ENCODE measurements around the gene ARHGAP18.

ARHGAP18 gene

DNA sequence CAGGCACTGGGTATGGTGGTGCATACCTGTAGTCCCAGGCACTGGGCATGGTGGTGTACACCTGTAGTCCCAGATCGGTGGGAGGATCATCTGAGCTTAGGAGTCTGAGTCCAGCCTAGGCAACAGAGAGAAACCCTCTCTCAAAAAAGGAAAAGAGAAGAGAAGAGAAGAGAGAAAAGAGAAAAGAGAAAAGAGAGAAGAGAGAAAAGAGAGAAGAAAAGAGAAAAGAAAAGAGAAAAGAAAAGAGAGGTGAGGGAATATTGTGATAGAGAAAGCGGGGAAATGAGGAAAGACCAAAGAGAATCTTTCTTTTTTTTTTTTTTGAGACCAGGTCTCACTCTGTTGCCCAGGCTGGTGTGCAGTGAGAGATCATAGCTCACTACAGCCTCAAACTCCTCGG, 108.7 kb downstream of the ARHGAP18 start:
- H3K4me3 ChIP-seq (replicated peaks; ENCODE audit: low read depth, low read length): no peak overlapping the region
- DNase-seq (ENCODE audit: low read depth): no peak
- TF ChIP-seq, protein P1, sequence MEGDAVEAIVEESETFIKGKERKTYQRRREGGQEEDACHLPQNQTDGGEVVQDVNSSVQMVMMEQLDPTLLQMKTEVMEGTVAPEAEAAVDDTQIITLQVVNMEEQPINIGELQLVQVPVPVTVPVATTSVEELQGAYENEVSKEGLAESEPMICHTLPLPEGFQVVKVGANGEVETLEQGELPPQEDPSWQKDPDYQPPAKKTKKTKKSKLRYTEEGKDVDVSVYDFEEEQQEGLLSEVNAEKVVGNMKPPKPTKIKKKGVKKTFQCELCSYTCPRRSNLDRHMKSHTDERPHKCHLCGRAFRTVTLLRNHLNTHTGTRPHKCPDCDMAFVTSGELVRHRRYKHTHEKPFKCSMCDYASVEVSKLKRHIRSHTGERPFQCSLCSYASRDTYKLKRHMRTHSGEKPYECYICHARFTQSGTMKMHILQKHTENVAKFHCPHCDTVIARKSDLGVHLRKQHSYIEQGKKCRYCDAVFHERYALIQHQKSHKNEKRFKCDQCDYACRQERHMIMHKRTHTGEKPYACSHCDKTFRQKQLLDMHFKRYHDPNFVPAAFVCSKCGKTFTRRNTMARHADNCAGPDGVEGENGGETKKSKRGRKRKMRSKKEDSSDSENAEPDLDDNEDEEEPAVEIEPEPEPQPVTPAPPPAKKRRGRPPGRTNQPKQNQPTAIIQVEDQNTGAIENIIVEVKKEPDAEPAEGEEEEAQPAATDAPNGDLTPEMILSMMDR (IDR thresholded peaks at IDR 0.05; ENCODE audit: low read length, missing control alignments): no peak

DNA sequence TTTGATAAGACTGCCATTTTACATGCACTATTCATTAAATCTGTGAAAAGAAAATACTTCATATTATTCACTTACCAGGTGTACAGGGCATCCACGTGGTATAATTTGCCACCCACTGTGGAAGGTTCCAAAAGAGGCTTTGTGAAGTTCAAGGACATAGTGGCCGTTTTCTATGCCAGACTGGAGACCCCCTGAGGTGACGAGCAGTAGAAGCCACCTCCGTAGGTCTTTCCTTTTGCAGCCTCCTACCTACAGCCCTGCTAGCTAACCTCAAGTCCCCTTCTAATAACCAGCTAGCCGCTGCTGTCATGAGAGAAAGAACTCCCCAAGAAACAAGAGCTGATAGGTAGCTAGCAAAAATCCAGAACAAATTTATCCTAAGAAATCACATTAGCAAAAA, 110.5 kb downstream of the ARHGAP18 start:
- no peak for DNase-seq (ENCODE audit: low read depth)
- TF ChIP-seq, protein P1 (IDR thresholded peaks at IDR 0.05; ENCODE audit: low read length, missing control alignments): no peak
- no peak overlapping the region for H3K4me3 ChIP-seq (replicated peaks; ENCODE audit: low read depth, low read length)

DNA sequence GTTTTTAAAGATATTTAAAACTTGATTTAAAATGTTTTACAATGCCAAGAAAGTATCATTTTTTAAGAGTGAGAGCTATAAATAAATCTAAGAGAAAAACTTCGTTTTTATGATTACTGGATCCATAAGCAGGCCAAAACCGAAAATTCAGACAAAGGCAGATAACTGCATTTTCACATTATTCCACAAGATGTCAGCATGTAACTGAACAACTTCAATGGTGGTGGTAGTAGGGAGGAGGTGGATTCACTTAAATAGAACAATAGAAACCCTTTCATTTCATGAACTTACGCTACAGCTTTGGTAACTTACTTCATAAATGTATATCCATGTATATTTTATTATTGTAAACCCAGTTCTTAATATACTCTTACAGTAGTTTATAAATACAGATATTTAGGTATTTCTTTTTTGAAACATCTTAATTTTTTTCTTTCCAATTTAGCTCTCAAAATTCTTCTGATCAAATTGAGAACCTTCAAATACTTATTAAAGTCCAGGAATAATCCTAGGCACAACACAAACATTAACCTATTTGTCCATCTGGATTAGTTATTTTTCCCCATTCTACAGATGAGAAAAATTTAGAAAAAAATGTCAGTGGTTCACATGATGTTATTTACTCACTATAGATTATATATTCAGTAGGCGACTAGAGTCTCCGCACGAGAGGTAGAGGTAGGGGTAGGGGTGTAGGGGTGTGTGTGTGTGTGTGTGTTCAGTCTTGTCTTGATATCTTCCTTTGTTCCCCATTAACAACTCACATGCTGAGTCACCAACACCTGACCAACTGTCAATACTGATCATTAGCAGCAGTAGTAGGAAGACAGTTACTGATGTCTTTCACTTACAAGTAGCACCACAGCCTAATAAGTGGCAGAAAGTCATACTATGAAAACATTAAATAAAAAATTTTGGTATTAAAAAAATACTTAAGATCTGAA, 111.5 kb downstream of the ARHGAP18 start:
- peak; percentile 91 for DNase-seq (ENCODE audit: low read depth)
- TF ChIP-seq, protein P1 (IDR thresholded peaks at IDR 0.05; ENCODE audit: low read length, missing control alignments): peak; percentile 74
- H3K4me3 ChIP-seq (replicated peaks; ENCODE audit: low read depth, low read length): no peak overlapping the region

DNA sequence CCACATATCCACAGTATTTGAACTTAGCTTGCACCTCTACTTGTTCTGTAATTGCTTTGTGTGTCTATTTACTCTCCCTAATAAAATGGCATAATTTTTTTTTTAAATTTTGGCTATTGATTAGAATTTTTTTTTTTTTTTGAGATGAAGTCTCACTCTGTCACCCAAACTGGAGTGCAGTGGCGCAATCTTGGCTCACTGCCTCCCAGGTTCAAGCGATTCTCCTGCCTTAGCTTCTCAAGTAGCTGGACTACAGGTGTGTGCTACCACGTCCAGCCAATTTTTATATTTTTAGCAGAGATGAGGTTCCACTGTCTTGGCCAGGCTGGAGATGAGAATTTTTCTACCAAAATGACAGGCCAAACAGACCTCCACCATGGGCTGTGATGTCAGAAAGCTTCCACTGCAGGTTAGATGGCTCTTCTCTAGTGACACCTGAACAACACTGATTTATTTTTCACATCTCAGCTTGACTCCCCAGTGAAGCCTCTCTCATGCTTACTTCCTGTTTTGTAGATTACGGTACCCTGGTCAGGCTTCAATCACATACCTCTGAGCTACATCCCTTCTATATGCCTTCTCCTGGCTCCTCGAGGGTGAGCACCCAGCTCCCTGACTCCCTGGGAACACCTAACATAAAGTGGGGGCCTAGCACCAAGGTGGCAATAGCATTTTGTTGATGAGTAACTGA, 112.8 kb downstream of the ARHGAP18 start:
- TF ChIP-seq, protein P1 (IDR thresholded peaks at IDR 0.05; ENCODE audit: low read length, missing control alignments): no peak
- no peak overlapping the region for H3K4me3 ChIP-seq (replicated peaks; ENCODE audit: low read depth, low read length)
- DNase-seq (ENCODE audit: low read depth): no peak

DNA sequence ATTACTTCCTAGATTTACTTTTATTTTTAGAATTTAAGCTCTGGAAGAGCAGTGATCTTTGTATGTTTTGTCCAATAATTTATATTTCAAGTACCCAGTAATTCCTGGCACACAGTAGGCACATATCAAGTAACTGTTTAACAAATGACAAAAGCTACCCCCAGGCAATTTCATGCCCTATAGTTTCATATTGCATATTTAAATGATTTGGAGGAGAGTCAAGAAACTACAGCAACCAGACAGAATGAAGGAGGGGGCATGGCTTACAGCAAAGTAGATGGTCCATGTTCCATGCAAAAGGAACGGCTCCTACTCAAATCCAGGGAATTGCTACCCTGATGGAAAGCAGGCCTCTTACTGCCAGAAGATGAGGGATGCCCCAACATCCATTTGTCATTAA, 113.5 kb downstream of the ARHGAP18 start:
- no peak overlapping the region for H3K4me3 ChIP-seq (replicated peaks; ENCODE audit: low read depth, low read length)
- TF ChIP-seq, protein P1 (IDR thresholded peaks at IDR 0.05; ENCODE audit: low read length, missing control alignments): no peak
- no peak for DNase-seq (ENCODE audit: low read depth)

DNA sequence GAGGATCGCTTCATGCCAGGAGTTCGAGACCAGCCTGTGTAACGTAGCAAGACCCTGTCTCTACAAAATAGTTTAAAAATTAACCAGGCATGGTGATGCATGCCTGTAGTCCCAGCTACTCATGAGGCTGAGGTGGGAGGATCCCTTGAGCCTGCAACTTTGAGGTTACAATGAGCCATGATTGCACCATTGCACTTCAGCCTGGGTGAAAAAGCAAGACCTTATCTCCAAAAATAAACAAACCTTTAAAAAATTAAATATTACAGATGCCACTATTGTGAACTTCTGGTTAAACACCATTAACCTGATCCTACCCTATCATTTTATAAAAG, 116.8 kb downstream of the ARHGAP18 start:
- DNase-seq (ENCODE audit: low read depth): peak; percentile 60
- no peak overlapping the region for H3K4me3 ChIP-seq (replicated peaks; ENCODE audit: low read depth, low read length)
- TF ChIP-seq, protein P1 (IDR thresholded peaks at IDR 0.05; ENCODE audit: low read length, missing control alignments): no peak

All from fibroblast of pulmonary artery (primary cell).